NCI-H345 treated with DMSO at 0.1 percent for 48 hours (cell line): ENCODE data around the gene FOXP1.

ENCODE experiments used
- DNase-seq: peaks from one replicate; lab custom pipeline; 2025; ENCODE audit not compliant: unreplicated experiment; lab: John Stamatoyannopoulos, UW

Gene FOXP1

DNA sequence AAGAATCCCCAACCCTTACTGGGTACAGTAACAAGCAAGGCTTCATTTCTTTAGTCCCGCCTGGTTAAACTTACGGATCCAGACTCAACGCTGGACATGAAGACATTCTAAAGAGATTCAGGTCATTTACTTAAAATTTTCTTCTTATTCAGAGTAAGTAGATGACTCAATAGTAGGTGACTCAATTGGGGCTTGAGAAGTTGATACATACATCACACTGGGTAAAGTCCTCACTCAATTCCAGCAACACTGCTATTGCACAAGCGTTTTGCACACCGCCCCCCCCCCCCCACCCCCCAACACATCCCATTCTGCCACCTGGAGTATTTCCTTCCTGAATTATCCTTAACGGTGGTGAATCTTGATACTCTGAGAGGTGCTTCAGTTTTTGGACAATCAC is 610.0 kb downstream of the FOXP1 start:
- no peak for DNase-seq

DNA sequence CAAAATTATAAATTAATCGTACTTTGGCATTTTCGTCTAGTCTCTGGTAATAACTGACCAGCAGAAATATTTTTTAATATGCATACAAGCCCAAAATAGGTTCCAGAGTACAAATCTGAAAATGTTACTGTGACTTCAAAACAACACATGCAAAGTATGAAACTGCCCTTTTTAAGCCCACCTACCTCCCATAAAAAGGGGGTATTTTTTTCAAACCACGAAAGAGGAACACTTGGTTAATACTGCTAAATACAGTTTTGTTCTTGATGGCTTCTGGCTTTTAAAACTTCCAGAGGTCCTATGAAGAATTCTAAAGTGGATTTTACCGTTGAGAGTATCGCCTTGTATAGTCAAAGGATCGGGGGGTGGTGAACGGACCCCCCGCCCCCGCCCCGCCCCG is 610.7 kb downstream of the FOXP1 start:
- no peak for DNase-seq

- DNase-seq: no peak
Measured at GRCh38 chr3:70970952-70971351, 612.6 kb downstream of the FOXP1 start.

DNA sequence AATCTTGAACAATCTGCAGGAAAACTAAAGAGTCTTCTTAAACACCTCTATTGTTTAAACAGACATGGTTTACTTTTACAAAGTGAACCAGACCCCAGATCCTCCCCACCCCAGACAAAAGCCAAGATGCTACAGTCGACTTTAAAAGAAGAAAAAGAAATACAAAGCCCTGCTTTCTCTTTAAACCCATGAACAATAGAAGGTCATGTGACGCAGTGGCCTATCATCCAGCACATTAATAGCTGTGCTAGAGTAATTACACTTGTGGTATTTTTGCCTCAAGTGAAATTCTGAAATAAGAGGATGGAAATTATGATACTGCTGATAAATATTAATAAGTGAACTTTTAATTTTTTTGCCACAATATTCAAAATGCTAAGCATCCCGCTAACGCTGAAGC is 613.4 kb downstream of the FOXP1 start:
- no peak for DNase-seq

GRCh38 chr3:70963431-70964275 is 619.9 kb downstream of the FOXP1 start:
- DNase-seq: no peak

DNA sequence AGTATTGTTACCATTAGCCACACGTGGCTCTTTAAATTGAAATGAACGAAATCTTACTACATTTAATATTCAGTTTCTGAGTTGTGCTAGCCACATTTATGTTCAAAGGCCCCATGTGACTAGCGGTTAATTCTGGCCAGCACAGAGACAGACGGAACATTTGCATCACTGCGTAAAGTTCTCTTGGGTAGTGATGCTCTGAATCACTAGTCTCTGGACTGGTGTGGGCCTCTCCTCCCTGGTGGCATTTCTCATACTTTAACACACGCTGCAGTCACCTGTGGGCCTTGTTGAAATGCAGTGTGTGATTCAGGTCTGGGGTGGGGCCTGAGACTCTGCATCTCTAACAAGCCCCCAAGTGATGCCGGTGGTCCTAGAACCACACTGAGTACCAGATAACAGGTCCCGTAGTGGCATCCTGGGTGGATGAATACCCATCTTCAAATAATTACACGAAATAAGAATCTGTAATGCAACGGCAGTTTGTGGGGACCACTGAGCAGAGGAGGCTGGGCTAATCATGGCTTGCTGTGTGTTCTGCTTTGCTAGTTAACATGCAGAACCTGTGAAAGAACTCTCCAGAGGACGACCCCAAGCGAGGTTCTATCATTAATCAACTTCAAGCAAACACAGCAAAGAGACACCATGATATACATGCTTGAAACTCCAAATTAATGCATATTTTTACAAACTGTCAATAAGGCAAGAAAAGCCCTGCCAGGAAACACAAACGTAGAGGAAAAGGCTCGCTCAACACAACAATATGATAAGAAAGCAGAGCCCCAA is 623.8 kb downstream of the FOXP1 start:
- DNase-seq: no peak

GRCh38 chr3:70952033-70952747 is 631.3 kb downstream of the FOXP1 start:
- DNase-seq: no peak

DNA sequence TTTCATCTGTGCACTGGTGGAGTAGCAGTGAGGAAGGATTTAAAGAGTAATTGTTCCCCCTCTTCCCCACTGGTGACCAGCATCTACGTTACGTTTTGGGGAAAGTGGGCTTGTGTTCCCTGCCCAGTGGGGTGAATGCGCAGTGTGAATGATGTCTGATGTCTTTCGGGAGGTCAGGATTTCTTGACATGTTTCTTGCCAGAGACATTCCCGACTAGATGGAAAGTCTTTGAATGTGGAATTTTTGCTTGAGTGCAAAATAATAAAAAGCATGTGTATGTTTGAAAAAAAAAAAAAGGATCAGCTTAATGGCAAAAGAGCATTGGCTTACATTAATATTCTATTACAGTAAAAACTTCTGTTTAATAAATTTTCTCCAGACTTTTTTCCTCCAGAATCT is 632.2 kb downstream of the FOXP1 start:
- DNase-seq: no peak

- DNase-seq: no peak
Measured at GRCh38 chr3:70947579-70947978, 635.9 kb downstream of the FOXP1 start.

- DNase-seq: no peak
Measured at GRCh38 chr3:70943886-70944285, 639.6 kb downstream of the FOXP1 start.

DNA sequence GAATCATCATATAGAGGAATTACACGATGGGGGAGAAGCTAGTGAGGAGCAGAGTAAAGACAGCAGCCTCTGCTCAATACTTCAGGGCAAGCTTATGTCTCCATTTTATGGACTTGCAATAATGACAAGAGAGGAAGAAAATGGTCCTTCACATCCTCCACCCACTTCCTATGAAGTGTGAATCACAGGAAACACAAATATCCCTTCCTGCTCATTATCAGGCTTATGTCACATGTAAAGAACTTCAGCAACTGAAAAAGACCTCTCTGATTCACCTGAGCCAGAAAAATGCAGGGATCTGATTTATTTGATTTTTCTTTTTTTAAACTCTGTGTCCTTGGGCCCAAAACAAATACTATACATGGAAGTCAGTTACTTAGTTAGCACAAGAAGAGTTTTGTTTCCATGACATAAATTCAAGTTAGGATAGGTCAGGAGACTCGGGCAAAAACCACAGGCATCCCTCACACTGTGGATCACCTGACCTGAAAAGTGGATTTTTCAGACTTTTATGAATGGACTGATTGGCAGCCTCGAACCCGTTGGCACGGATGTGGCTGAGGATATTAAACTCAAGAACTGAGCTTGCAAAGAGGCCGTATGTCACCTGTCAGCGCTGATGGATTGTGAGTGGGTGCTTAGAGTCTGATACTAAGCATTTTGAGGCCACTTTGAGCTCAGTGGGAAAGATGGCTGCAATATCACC is 650.3 kb downstream of the FOXP1 start:
- no peak for DNase-seq

- DNase-seq: no peak
Measured at GRCh38 chr3:70930066-70930465, 653.5 kb downstream of the FOXP1 start.

DNA sequence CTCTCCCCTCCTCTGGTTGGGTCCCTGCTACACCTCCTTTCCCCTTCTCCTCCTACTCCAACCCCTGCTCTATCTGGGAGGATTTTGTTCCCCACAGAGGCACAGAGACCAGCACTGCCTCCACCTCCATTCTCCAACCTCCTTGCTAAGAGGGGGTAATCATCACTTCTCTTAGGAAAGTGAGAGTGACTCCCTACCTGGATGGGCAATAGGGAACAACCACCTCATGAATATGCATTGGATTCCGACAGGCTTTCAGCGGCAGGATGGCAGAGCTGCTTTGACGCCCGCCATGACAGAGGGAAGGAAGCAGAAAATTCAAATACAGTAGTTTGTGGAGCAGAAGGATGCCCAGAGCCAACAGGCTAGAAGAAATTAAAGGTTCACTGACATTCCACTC is 656.3 kb downstream of the FOXP1 start:
- DNase-seq: no peak

DNA sequence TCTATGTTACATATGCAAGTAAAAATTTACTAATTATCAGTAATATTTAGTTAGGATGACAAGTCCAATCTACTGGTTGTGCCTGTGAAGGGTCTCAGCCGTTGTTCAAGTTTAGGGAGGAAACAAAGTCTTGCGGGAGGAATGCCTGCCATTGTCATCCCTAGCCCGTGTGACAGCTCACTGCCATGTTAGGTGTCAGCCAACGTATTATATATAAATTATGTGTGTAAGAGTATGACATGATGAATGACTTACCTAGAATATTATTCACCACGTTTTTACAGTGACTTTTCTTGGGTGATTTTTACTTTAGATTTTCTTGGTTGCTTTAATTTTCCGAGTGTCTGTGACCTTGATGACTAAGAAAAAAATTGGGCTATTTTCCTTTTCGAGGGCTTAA is 656.7 kb downstream of the FOXP1 start:
- no peak for DNase-seq

DNA sequence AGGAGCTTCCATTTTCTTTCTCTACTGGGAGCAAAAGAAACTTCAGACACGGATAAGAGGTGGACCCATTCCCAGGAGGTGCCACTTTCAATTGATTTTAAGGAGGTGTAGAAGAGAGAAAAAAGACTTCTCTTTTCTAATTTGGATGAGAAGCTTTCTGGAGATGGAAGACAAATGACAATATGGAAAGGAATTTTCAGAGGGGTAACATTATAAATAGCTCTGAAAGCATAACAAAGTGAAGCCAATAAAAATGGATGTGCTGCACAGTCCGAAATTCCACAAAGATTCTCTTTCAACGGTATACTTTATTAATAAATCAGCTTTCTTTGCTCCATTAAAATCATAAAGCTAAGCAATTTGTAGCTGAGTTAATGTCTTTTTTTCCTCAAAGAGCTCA is 663.9 kb downstream of the FOXP1 start:
- DNase-seq: no peak

DNA sequence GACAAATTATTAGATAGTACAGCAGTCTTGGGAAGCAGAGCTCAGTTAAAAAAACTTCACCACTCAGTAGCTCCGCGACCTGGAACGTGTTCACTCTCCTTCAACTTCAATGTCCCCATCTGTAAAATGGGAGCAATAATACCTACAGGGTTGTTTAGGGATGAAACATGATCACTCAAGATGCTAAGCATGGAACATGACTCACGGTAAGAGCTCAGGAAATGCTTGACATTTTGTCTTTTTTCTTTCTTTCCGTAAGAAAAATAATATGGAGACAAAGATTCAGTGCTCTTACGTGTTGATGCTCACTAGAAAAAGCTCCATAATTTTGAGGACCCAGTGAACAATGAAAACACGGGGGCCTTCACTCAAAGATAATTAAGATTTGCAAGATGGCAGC is 664.4 kb downstream of the FOXP1 start:
- no peak for DNase-seq

DNA sequence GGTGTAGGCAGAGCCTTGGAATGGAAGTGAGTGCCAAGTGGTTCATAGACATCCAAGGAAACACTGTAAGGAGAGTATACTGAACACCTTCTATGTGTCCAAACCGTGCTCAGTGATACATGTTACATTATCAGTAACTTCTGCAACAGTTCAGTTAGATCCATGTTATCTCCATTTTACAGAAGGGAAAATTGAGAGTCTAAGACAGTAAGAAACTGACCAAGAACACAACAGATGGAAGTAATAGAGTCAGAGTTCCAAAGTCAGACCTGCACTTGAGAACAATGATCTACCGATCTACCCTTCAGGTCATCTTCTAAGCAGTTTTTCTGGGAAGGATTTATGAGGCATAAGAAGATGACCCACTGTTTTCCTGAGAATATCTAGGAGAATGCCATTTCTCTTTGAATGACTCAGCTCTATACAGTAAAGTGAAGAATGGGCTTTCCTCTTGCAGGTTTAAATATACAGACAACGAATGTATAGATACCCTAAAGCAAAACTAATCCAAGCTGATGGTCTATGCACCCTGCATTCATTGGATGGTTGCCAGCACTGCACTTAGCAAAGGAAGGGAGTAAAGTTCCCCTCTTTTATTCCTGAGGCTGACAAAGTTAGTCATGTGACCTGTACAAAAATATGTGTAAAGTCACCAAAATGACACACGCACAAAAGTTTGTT is 667.0 kb downstream of the FOXP1 start:
- no peak for DNase-seq

GRCh38 chr3:70914862-70915261 is 668.7 kb downstream of the FOXP1 start:
- no peak for DNase-seq

DNA sequence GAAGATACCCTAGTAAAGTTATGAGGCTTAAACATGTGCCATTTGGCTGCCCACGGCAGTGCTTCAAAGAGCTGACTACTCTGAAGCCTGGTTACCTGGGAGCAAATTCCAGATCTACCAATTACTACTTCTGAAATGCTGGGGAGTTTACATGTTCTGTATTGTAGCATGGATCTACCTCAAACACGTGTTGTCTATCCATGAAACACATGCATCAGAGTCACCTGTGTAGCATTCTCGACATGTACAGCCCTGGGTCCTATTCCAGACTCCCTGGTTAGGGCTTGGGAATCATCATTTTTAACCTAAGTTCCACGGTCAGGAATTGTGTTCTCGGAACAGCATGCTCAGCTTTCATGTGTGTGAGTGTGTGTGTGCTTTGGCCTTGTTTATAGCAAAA is 671.8 kb downstream of the FOXP1 start:
- DNase-seq: no peak

DNA sequence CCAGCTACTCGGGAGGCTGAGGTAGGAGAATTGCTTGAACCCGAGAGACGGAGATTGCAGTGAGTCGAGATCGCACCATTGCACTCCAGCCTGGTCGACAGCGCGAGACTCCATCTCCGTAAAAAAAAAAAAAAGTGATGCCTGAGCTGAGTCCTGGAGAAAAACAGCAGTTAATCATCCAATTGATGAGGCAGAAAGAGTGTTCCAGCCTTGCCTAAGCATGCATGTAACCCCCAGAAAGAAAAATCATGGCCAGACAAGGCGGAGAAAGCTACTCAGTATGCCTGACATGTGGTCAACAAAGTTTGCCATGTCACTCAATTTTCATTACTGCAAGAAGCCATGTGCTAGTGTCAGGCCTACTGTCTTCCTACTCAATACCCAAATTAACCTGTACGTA is 678.0 kb downstream of the FOXP1 start:
- DNase-seq: no peak
